Measurements from ENCODE around the gene TRIM38.

The TRIM38 gene

DNA sequence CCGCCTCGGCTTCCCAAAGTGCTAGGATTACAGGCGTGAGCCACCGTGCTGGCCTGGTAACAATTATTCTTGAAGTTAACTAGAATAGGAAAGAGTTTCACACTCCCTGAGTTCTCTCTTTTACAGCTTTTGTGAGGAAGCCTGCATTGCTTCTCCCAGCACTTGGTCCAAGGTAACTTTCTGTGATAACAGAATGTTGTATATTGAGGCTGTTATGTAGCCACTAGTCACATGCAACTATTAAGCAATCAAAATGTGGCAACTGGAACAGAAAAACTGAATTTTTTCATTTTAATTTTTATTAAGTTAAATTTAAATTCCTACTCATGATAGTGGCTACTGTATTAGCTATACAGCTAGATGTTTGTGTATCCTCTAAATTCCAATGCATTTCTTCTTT, 2.5 kb downstream of the TRIM38 start (continued):
- TF ChIP-seq RBAK (tag by site-specific recombination; IDR thresholded peaks at IDR 0.05): no peak
- no peak for TF ChIP-seq ZBTB6 (tag by site-specific recombination; IDR thresholded peaks at IDR 0.05)
- no peak for TF ChIP-seq ZNF302 (tag by site-specific recombination; IDR thresholded peaks at IDR 0.05; ENCODE audit: low read depth)
- TF ChIP-seq ZNF629 (tag by site-specific recombination; IDR thresholded peaks at IDR 0.05): no peak
- no peak for TF ChIP-seq ZNF394 (tag by site-specific recombination; IDR thresholded peaks at IDR 0.05; ENCODE audit: borderline replicate concordance)

GRCh38 chr6:25966711-25967110, 4.1 kb downstream of the TRIM38 start:
- Histone ChIP-seq H3K4me1 (ENCODE audit: control insufficient read depth, insufficient read depth, low read length) (peaks cover 12% of the 10 kb centered on the region; the same call in 1 of the 2 replicates), H3K4me3 (ENCODE audit: low read depth, low read length) (no peak overlapping the region), H3K36me3 (ENCODE audit: control insufficient read depth in 2 of 2, insufficient read depth in 1 of 2, low read length in 2 of 2) (peaks cover 11 to 64% of the 10 kb centered on the region in 2 experiments), H3K27ac (ENCODE audit: extremely low read depth, low read depth, low read length) (no peak overlapping the region), H3K9me3 (ENCODE audit: control insufficient read depth, insufficient read depth, low read depth, low read length) (no peaks in the 10 kb centered on the region)
- TF ChIP-seq KLF1 (tag by site-specific recombination; IDR thresholded peaks at IDR 0.05): no peak
- TF ChIP-seq ZNF2 (tag by site-specific recombination; IDR thresholded peaks at IDR 0.05): no peak
- TF ChIP-seq YY1 (tag by site-specific recombination; IDR thresholded peaks at IDR 0.05): no peak
- TF ChIP-seq ZNF747 (tag by site-specific recombination; IDR thresholded peaks at IDR 0.05): no peak
- TF ChIP-seq, protein P1, sequence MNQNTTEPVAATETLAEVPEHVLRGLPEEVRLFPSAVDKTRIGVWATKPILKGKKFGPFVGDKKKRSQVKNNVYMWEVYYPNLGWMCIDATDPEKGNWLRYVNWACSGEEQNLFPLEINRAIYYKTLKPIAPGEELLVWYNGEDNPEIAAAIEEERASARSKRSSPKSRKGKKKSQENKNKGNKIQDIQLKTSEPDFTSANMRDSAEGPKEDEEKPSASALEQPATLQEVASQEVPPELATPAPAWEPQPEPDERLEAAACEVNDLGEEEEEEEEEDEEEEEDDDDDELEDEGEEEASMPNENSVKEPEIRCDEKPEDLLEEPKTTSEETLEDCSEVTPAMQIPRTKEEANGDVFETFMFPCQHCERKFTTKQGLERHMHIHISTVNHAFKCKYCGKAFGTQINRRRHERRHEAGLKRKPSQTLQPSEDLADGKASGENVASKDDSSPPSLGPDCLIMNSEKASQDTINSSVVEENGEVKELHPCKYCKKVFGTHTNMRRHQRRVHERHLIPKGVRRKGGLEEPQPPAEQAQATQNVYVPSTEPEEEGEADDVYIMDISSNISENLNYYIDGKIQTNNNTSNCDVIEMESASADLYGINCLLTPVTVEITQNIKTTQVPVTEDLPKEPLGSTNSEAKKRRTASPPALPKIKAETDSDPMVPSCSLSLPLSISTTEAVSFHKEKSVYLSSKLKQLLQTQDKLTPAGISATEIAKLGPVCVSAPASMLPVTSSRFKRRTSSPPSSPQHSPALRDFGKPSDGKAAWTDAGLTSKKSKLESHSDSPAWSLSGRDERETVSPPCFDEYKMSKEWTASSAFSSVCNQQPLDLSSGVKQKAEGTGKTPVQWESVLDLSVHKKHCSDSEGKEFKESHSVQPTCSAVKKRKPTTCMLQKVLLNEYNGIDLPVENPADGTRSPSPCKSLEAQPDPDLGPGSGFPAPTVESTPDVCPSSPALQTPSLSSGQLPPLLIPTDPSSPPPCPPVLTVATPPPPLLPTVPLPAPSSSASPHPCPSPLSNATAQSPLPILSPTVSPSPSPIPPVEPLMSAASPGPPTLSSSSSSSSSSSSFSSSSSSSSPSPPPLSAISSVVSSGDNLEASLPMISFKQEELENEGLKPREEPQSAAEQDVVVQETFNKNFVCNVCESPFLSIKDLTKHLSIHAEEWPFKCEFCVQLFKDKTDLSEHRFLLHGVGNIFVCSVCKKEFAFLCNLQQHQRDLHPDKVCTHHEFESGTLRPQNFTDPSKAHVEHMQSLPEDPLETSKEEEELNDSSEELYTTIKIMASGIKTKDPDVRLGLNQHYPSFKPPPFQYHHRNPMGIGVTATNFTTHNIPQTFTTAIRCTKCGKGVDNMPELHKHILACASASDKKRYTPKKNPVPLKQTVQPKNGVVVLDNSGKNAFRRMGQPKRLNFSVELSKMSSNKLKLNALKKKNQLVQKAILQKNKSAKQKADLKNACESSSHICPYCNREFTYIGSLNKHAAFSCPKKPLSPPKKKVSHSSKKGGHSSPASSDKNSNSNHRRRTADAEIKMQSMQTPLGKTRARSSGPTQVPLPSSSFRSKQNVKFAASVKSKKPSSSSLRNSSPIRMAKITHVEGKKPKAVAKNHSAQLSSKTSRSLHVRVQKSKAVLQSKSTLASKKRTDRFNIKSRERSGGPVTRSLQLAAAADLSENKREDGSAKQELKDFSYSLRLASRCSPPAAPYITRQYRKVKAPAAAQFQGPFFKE (tag by site-specific recombination; IDR thresholded peaks at IDR 0.05; ENCODE audit: borderline replicate concordance): no peak
- TF ChIP-seq ZSCAN23 (tag by site-specific recombination; IDR thresholded peaks at IDR 0.05): no peak
- no peak for TF ChIP-seq ZNF488 (tag by site-specific recombination; IDR thresholded peaks at IDR 0.05)
- no peak for TF ChIP-seq ZNF366 (tag by site-specific recombination; conservative IDR thresholded peaks at IDR 0.05)
- TF ChIP-seq ZIC2 (tag by site-specific recombination; IDR thresholded peaks at IDR 0.05): no peak
- TF ChIP-seq, protein P2, sequence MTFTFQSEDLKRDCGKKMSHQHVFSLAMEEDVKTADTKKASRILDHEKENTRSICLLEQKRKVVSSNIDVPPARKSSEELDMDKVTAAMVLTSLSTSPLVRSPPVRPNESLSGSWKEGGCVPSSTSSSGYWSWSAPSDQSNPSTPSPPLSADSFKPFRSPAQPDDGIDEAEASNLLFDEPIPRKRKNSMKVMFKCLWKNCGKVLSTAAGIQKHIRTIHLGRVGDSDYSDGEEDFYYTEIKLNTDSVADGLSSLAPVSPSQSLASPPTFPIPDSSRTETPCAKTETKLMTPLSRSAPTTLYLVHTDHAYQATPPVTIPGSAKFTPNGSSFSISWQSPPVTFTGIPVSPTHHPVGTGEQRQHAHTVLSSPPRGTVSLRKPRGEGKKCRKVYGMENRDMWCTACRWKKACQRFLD (tag by site-specific recombination; IDR thresholded peaks at IDR 0.05): no peak
- TF ChIP-seq YY2 (tag by site-specific recombination; IDR thresholded peaks at IDR 0.05): no peak
- TF ChIP-seq ZNF335 (tag by site-specific recombination; conservative IDR thresholded peaks at IDR 0.05): no peak
- TF ChIP-seq ZBTB20 (tag by site-specific recombination; IDR thresholded peaks at IDR 0.05): no peak
- TF ChIP-seq, protein P3, sequence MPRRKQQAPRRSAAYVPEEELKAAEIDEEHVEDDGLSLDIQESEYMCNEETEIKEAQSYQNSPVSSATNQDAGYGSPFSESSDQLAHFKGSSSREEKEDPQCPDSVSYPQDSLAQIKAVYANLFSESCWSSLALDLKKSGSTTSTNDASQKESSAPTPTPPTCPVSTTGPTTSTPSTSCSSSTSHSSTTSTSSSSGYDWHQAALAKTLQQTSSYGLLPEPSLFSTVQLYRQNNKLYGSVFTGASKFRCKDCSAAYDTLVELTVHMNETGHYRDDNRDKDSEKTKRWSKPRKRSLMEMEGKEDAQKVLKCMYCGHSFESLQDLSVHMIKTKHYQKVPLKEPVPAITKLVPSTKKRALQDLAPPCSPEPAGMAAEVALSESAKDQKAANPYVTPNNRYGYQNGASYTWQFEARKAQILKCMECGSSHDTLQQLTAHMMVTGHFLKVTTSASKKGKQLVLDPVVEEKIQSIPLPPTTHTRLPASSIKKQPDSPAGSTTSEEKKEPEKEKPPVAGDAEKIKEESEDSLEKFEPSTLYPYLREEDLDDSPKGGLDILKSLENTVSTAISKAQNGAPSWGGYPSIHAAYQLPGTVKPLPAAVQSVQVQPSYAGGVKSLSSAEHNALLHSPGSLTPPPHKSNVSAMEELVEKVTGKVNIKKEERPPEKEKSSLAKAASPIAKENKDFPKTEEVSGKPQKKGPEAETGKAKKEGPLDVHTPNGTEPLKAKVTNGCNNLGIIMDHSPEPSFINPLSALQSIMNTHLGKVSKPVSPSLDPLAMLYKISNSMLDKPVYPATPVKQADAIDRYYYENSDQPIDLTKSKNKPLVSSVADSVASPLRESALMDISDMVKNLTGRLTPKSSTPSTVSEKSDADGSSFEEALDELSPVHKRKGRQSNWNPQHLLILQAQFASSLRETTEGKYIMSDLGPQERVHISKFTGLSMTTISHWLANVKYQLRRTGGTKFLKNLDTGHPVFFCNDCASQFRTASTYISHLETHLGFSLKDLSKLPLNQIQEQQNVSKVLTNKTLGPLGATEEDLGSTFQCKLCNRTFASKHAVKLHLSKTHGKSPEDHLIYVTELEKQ (tag by site-specific recombination; IDR thresholded peaks at IDR 0.05; ENCODE audit: borderline replicate concordance): no peak
- TF ChIP-seq ZNF48 (tag by site-specific recombination; IDR thresholded peaks at IDR 0.05): no peak
- POLR2A ChIA-PET: interaction anchor here (1.5 kb wide), 1 partner anchor 20 kb away, joined by 4 read pairs; no protein-coding TSS in a partner anchor
- CTCF ChIA-PET: interaction anchor here (0.6 to 1.9 kb wide), 3 partner anchors 16 to 97 kb away, joined by 3 to 12 read pairs (median 3); no protein-coding TSS in a partner anchor
